ENCODE data around the gene MEIS2.

Gene MEIS2

DNA sequence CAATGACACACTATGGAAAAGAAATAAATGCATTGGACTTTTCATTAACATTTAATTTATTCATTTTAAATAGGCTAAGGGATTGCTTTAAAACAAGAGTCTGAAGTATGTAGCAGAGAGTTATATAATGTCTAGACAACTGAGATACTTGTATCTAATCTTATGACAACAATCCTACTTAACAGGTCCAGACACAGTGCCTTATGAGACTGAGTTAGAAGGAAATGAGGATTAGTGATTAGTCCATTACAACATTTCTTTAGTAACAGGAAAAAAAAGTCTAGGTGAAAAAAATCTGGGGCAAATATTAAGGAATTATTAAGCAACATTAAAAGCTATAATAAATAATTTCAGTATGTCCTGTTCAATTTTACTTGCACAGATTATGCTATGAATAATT lies 140.6 kb downstream of the MEIS2 start:
- no peak for ATAC-seq

DNA sequence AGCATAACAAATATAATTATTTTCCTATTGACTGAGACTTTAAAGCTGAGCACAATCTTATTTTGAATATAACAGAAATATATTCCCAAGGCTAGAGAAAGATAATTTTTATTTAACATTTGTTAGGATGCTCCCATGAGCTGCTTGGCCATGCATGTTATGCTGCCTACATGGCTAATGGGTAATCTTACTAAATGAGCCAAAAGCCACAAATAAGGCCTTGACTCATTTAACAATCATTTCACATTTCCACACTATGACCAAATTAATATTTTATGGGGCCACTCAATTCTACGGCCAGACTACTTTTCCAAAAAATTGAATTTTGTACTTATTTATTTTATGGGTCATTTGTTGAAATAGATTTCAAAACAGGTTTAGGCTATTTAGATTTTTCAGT lies 141.7 kb downstream of the MEIS2 start:
- no peak for ATAC-seq

DNA sequence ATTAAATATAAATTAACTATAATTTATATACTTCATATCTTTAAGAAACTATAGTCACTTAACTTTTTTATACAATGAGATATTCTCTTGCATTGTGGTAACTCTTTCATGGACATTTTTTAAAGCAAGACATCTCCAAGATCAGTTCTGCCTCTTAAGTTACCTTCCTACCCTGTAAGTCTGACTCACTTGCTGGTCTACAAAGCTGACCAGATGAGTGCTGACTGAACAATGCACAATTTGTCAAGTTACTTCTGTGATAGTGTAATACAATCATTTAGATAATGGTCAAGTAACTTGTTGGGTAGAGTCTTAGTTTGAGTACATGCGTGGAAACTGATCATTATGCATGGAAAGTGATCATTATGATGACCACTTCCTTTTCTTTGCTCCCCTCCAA lies 145.9 kb downstream of the MEIS2 start:
- ATAC-seq = no peak

- no peak for ATAC-seq
These were observed 147.0 kb downstream of the MEIS2 start for GRCh38 chr15:36953346-36953745.

- ATAC-seq = no peak
These were observed 148.6 kb downstream of the MEIS2 start for GRCh38 chr15:36951731-36952247.

- ATAC-seq = no peak
These were observed 150.0 kb downstream of the MEIS2 start for GRCh38 chr15:36950371-36950770.

GRCh38 chr15:36948982-36949381 lies 151.4 kb downstream of the MEIS2 start:
- ATAC-seq = no peak

DNA sequence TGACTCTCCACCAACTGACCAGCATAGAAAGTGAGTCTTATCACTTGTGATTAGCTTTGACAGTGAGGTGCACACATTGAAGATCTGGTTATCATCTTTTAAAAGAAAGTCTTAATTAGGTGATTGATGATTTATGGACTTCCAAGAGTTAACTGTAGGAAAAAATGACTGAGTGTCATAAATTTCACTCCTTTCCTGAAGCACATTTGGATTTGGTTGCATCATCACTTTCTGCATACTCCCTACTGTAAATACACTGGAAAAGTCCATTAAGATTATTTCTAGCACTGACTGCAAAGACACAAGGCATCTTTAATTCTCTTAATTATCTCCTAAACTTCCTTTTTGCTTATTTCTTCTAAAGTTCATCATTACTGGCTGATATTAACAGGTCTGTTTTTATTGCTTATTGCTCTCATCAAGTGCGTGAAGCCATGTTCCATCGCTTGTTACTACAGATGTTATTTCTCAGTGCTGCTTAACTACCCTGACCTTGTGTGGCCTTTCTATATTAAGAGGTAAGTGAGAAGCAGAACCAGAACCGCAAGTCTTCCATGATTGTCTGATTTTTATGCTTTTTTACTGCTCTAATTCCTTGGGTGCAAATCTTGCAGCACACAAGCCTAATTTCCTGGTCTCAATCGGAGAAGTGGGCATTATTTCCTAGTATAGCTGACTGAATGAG lies 153.2 kb downstream of the MEIS2 start:
- no peak for ATAC-seq

DNA sequence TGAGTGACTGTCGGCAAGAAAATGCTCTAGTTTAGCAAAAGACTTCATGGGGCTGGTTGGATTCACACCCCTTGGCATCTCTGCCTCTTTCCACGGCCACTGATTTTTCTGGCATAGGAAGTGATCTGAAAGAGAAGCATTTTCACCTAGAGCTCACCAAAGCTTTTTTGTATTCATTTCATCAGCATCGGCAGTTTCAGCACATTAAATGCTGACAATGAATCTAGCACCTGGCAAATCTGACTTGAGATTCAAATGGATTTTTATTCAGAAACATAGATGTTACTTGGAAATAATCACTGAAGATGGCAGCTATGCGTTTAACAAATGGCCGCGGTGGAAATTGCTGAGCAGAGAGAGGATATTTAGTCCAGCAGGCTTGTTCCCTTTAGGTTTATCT lies 155.9 kb downstream of the MEIS2 start:
- no peak for ATAC-seq

- no peak for ATAC-seq
These were observed 156.6 kb downstream of the MEIS2 start for GRCh38 chr15:36943508-36944361.

GRCh38 chr15:36942248-36942827 lies 158.0 kb downstream of the MEIS2 start:
- ATAC-seq = no peak

- ATAC-seq = no peak
These were observed 158.6 kb downstream of the MEIS2 start for GRCh38 chr15:36941798-36942197.

- no peak for ATAC-seq
These were observed 159.6 kb downstream of the MEIS2 start for GRCh38 chr15:36940636-36941260.

DNA sequence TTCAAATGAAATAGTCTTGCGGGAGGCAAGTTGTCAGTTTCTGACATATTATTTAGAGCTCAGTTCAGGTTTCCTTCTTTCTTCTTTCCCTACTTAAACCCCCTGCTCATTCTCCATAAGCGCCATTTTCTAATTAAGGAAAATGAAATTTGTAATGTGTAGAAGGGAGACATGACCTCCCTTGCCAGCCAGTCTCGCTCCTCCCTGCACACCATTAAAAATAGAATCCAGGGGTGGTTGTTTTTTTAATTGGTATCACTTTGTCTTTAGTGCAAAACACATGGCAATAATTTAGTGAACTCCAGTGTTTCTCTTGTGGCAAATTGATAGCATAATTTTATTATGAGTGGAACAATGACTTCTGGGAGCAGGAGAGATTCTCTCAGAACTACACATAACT lies 160.1 kb downstream of the MEIS2 start:
- ATAC-seq = no peak

DNA sequence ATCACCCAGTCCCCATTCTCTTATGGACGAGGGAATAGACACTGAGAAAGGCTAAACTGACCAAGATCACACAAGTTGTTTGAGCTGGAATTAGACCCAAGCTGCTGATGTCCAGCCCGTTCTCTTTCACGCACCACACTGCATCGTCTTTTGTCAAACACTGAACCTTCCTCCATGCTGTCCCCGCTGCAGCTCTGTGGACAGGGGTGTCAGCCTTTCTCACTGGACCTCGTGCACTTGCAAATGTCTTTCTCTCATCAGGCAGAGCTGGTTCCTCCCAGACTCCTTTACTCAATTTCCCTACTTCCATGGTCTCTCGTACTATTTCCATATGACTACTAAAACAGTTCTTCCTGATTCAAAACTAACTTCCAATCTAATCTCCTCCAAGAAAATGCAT lies 161.6 kb downstream of the MEIS2 start:
- ATAC-seq = no peak

- no peak for ATAC-seq
These were observed 162.2 kb downstream of the MEIS2 start for GRCh38 chr15:36938131-36938530.

- no peak for ATAC-seq
These were observed 163.7 kb downstream of the MEIS2 start for GRCh38 chr15:36936613-36937012.

GRCh38 chr15:36933255-36933990 lies 166.9 kb downstream of the MEIS2 start:
- no peak for ATAC-seq

- ATAC-seq = no peak
These were observed 168.3 kb downstream of the MEIS2 start for GRCh38 chr15:36932070-36932469.

- ATAC-seq = no peak
These were observed 168.9 kb downstream of the MEIS2 start for GRCh38 chr15:36931434-36931833.

DNA sequence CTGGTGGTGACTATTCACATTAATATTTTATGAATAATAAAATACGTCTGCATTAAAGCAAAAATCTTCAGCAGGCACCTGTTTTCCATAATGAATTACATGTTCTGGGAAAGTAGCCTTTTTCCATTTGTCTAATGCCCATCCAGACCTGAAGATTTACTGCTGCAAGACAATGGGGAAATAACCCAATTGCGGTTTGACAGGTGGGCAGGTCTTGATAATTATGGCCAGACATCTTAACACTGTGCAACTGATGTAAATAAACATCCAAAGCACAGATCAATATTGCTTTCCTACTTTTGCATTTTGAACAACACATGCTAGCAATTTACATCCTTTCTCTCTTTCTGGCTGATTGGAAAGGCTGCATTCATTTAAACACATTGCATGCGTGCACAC lies 173.9 kb downstream of the MEIS2 start:
- ATAC-seq = no peak

DNA sequence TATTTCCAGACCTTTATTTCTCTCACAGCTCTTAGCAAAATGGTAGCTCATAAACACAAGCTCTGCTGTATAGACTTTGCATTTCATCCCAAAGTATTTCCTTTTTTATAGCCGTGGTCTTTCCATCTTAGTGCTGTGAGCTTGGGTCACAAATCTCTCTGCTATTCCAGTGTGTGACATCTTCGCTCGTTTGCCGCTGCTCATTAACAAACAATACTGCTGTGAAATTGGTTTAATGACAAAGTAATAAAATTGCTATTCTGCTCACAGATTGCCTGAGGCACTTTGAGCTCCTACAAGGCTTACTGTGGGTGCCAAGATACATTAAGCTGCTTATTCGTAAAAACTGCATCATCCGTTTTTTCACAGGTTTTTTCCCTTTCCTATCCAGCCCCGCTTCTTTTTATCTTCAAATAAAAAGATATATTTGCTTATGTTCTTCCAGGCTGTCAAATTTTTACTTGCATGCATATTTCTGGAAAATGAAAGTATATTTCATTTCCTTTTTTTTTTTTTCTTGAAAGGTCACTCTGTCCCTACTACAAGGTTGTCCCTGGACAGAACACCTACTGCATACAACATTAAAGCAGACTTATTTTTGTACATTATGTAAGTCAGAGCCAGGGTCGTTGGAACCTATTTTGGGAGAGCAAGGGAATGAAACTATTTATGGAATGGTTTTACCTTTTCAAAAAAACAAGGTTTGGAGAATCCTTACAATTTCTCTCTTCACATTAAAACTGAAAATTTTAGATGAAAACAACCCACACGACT lies 174.5 kb downstream of the MEIS2 start:
- ATAC-seq = no peak

Data from activated CD4-positive, CD25-positive, alpha-beta regulatory T cell treated with anti-CD3 and anti-CD28 coated beads, Interleukin-2, amount 50 U/mL, for 24 hours (primary cell).